Measurements from ENCODE around the gene HASPIN.

GRCh38 chr17:3759597-3760216 lies 36.0 kb downstream of the HASPIN start:
- no peak for TF ChIP-seq CTCF (IDR thresholded peaks at IDR 0.05)
- no peak for TF ChIP-seq POLR2A (IDR thresholded peaks at IDR 0.05)
- TF ChIP-seq EP300 (IDR thresholded peaks at IDR 0.05) = no peak
